GM08714 (cell line): Measurements from ENCODE around the gene C3orf22.

Experiments used
- H3K4me3 ChIP-seq: fragments of 200-500 bp; sonication (Bioruptor generic); 2 replicates; pipeline ENCODE4 v1.5.1; 2014; ENCODE audit warnings: mild to moderate bottlenecking, low read length, inconsistent platforms
- ZNF274 ChIP-seq: IDR thresholded peaks from 2 replicates; pipeline ENCODE4 v1.6.1; 2012; ENCODE audit warnings: mild to moderate bottlenecking, low read depth, low read length

C3orf22 gene

DNA sequence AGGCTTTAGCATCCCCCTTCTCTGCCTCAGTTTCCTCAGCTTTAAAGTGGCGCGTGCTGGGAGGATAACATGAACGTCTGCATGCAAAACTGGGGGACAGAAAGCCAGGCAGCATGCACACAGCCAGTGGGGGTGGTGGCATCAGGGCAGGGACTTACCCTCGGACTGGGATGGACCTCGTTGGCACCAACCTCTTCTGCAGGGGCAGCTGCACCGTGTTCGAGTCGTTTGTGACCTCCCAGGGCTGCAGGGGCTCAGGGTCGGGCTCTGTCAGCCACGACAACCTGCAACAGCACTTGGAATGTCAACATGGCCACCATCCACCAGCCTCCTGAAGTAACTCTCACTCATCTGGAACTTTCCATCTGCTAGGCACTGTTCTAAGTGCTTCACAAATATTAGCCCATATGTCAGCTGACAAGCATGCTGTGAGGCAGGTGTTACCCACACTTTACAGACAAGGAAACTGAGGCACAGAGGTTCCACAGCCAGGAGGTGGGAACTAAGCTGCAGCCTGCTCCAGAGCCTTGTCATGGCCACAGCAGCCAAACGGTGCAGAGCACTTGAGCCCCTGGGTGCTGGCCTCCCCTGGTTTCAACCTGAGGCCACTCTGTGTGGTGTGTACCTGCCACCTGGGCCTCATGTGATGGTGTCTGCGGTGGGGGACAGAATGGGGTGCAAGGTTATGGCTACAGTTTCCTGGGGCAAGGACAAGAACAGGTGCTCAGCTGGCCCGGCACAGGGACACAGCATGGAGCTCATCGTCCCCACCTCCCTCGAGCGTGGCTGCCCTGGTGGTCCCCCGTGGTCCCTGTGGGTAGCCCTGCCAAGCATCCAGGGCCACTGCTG is 6.7 kb downstream of the C3orf22 start:
- H3K4me3 ChIP-seq = no peak overlapping the region
- TF ChIP-seq ZNF274 = no peak

DNA sequence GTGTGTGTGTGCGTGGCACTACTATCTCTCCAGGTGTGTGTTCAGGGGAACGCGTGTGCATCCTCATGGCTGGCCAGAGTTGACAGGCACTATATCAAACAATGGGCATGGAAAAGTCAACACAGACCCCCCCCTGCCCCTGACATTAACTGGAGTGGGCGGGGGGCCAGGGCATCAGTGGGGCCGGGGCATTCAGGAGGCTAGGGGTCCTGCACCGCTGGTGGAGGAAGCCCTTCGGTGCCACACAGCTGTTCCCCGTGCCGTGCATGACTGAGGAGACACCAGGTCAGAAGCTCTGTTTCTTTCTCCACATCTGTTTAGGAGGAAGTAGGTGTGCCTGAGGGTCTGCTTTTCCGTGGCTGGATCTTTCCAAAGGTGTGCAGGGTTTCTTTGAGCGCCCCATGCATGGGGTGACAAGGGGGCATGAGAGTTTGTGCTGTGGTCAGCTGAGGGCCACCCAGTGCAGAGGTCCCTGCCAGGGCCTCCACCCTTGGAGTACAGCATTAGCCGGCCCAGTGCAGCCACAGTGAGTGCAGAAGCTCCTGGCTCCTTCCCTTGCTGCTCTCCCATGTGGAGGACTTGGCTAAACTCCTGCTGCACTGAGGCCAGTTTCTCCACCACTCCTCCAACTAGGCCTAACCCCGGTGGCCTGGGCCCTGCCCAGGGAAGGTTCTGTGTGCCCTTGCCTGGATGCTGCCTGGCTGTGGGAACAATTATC is 7.5 kb downstream of the C3orf22 start:
- no peak for TF ChIP-seq ZNF274
- no peak overlapping the region for H3K4me3 ChIP-seq

DNA sequence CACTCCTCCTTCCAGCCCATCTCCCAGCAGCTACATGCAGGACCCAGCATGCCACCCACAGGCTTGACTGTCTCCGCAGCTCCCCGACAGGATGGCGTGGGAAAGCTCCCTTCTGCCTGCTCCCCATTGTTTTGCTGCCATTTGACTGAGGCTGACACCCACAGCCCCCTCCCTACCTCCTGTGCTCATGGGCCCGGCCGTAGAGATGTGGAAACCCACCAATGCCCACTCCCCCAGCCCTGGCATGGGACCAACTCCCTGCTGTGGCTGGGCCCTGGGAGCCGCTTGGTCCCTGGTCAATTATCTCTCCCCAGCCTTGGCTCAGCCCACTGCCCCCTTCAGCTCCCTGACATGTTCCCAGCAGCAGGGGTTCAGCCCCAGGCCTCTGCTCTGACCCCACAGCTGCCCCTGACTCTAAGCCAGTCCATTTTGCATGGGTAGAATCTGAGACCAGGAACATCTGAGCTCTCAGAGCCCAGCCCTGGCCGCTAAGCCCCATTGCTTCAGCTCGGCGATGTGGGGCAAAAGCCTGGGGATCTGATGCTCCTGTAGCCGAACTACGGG is 8.2 kb downstream of the C3orf22 start:
- no peak overlapping the region for H3K4me3 ChIP-seq
- no peak for TF ChIP-seq ZNF274

DNA sequence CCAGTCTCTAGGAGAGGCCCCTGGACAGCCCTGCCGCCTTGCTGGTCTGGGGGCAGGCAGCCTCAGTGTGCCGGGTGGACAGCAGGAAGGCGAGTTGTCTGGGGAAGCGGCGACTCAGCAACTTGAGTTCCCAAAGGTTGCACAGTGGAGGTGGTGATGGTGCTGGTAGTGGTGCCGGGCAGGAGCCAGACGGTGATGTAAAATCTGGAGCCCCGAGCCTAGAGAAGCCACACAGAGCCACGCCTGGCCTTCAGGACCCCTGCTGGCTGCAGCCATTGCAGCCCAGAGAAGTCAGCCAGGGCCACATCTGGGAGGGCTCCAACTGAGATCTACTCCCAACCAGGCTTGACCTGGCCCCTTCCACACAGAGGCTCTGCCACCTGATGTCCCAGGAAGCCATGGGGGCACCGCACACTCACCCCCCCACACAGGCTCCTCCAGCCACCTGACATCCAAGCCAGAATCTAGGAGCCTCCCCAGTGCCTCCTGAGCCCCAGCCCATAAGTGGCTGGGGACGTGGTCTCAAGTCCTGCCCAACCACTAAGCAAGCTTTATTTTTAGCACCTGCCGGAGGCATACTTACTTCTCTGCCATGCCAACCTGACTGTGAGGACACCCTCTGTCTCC is 8.8 kb downstream of the C3orf22 start:
- H3K4me3 ChIP-seq = no peak overlapping the region
- no peak for TF ChIP-seq ZNF274

DNA sequence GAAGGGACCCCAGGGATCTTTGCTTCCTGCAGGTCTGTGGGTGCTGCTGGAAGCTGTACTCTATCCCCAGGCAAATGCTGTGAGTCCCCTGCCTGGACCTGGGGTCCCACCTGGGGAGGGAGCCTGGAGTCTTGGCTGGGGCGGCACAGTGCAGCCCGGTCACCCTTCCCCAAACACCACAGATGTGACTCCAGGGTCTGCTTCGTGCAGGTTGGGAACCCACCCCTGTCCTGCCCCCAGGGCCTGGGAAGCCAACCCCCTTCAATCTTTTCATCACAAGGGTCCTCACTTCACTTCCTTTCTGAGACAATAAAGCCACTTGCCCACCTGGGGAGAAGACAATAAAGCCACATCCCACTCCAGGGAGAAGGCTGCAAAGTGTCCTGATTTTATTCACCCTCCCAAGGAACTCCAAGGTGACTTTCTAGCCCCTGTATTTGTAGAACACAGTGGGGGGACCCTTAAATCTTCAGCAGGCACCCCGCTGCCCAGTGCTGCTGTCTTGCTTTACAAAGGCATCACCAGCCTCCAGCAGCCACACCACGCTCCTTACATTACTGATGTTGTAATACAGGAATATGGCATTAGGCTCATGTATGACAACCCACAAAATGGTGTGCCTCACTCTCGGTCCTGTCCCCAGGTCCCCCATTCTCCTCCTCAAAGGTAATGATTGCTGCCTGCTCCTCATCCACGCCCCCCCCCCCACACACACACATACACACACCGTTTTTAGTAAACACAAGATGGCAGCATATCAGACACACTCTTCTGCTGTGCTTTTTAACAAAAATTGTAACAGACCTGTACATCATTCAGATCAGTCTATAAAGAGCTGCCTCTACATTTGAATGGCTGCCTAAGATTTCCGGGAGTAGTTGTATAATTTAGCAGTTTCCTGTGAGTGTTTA is 9.9 kb downstream of the C3orf22 start:
- TF ChIP-seq ZNF274 = no peak
- no peak overlapping the region for H3K4me3 ChIP-seq

DNA sequence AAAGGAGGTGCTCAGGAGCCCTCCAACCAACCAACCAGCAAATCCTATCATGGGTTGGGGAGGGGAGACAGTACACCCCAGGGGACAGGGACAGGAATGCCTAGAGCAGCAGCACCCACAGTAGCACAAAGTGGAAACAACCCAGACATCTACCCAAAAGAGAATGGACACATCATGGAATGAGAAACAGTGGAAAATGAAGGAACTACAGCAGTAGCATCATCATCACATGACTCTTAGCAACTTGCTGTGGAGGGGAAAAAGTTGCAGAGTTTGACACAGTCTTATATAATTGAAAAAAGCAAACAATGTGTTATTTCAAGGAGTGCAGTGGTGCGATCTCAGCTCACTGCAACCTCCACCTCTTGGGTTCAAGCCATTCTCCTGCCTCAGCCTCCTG is 11.0 kb downstream of the C3orf22 start:
- no peak overlapping the region for H3K4me3 ChIP-seq

DNA sequence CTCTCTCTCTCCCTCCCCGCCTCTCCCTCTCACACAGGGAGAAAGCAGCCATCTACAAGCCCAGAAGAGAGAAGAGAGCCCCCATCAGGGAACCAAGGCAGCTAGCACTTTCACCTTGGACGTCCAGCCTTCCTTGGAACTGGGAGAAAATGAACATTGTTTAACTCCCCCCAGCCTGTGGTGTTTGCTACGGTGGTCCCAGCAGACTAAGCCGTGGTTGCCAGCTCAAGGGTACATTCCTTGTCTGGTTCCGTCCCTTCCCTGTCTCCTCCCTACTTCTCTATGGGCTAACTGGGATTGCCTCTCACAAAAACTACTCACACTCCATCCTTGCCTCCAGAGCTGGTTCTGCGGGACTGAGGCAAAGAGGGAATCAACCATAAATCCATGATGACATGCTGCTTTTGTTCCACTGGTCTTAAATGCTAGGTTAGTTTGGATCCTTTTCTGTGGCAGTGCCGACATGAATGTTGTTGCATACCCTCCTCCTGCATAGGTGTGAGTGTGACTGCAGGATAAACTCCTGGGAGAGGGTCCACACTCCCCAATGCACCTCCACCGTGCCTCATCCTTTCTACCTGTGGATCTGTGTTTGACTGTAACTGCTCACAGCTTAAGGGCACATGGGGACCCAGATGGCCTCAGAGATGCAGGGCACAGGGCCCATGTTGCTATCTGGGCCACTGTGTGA is 12.0 kb downstream of the C3orf22 start:
- H3K4me3 ChIP-seq = no peak overlapping the region
- no peak for TF ChIP-seq ZNF274

More for the DNA sequence above, 11.0 kb downstream of the C3orf22 start:
- TF ChIP-seq ZNF274 = no peak

DNA sequence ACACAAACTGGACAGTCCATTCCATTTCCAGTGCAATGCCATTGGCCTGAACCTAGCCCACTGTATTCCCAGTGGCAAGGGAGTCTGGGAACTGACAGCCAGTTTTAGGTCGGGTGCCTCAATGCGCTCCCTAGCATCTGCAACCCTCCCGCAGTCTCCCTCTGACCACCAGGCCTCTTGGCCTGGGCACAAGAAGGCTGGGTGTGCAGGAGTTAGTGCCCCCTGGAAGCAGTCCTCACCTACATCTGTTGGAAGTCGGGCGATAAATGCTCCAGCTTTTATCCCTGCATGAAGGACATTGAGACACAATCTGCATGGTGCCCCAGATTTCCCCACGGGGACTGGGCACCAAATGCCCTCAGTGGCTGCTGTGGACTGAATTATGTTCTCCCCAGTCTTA is 12.7 kb downstream of the C3orf22 start:
- TF ChIP-seq ZNF274 = no peak
- H3K4me3 ChIP-seq = no peak overlapping the region

DNA sequence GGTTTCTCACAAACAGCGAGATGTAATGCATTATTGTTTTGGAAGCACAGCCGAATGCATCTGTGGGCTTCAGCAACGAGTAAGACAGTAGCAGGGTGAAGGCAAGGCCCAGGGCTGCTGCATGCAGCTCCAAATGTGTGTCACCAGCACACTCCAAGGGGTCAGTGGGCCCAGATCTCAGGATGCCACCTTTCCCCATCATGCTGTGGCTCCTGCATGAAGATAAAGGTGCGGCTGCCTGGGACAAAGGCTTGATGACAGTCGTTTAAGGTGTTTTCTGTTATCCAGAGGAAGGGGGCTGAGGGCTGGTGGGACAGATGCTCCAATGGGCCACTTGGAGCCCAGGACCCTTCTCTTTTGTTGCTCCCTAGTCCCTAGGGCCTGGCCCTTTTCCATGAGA is 13.2 kb downstream of the C3orf22 start:
- no peak for TF ChIP-seq ZNF274

DNA sequence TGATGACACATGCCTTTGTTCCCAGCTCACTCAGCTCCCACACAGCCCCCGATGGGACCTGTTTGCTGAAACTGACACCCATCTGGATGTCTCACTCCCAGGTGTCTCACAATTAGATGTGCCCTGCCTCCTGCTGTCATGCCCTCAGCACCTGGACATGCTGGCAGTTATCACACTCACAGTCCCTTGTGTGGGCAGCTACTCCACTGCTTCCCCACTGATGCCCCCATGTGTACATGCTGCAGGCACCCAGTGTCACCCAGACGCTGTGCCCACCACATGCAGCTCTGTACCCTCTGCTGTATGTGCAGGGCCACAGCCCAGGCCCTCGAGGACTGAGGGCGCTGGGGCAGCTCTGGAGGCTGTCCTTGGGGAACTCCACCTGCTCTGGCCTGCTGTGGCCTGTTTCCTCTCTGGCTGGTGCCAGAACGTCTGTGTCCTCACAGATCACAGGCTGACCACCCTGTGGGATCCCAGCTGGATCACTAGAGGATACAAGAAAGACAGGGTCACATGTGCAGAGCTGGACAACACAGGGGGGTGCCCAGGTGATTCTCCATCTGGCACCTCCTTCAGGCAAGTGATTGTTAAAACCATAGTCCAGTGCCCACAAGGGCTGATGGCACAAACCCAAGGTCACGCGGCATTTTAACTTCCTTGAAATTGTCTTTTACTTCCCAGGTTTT is 14.0 kb downstream of the C3orf22 start:
- TF ChIP-seq ZNF274 = no peak

More for the DNA sequence above, 13.2 kb downstream of the C3orf22 start:
- H3K4me3 ChIP-seq = no peak overlapping the region

DNA sequence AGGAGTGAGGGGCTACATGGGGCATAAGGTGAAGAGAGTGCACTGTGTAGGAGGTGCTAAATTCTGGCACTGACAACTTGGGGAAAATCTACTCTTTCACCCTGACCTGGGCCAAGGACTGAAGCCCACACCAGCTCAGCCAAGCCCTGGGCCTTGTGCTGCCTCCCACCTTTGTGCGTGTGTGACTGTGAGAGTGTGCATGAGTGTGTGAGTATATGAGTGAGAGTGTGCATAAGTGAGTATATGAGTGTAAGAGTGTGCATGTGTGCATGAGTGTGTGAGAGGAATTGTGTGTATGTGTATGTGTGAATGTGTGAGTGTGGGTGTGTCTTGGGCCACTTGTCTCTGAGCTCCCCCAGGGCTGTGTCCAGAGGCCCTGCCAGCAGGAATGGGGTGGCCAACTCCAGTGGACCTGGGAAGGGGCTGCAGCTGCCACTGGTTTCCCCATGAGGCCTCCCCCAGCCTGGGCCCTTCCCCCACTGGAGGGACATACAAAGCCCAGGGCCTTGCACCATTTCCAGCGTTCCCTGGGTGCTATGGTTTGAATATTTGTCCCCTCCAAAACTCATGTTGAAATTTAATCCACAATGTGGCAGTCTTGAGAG is 15.2 kb downstream of the C3orf22 start:
- H3K4me3 ChIP-seq = no peak overlapping the region
- TF ChIP-seq ZNF274 = no peak

More for the DNA sequence above, 14.0 kb downstream of the C3orf22 start:
- H3K4me3 ChIP-seq = no peak overlapping the region
